Activated gamma-delta T cell (primary cell): ENCODE results near the gene SMYD3.
"Not testable (repeated sequence)": the region's sequence is repeated elsewhere in the genome, so short reads cannot be mapped to it uniquely, and the experiment has no call there.

ENCODE experiments used
- DNase-seq: peaks from one replicate; lab custom pipeline; 2025; lab: John Stamatoyannopoulos, UW

Gene SMYD3

GRCh38 chr1:246417152-246417812 is 89.8 kb downstream of the SMYD3 start:
- no peak for DNase-seq

- no peak for DNase-seq
Measured at GRCh38 chr1:246416261-246416660, 90.8 kb downstream of the SMYD3 start.

GRCh38 chr1:246415028-246415427 is 92.1 kb downstream of the SMYD3 start:
- DNase-seq: no peak

GRCh38 chr1:246413430-246413829 is 93.6 kb downstream of the SMYD3 start:
- DNase-seq: no peak

- DNase-seq: no peak
Measured at GRCh38 chr1:246404078-246404477, 103.0 kb downstream of the SMYD3 start.

GRCh38 chr1:246398126-246398813 is 108.8 kb downstream of the SMYD3 start:
- no peak for DNase-seq

GRCh38 chr1:246397046-246397445 is 110.0 kb downstream of the SMYD3 start:
- no peak for DNase-seq

GRCh38 chr1:246396322-246396721 is 110.8 kb downstream of the SMYD3 start:
- no peak for DNase-seq

- no peak for DNase-seq
Measured at GRCh38 chr1:246394121-246394520, 113.0 kb downstream of the SMYD3 start.

- no peak for DNase-seq
Measured at GRCh38 chr1:246390855-246391254, 116.2 kb downstream of the SMYD3 start.

GRCh38 chr1:246384616-246385015 is 122.5 kb downstream of the SMYD3 start:
- no peak for DNase-seq

GRCh38 chr1:246383791-246384190 is 123.3 kb downstream of the SMYD3 start:
- DNase-seq: no peak

GRCh38 chr1:246383239-246383589 is 123.9 kb downstream of the SMYD3 start:
- no peak for DNase-seq

- no peak for DNase-seq
Measured at GRCh38 chr1:246382589-246383238, 124.4 kb downstream of the SMYD3 start.

GRCh38 chr1:246381452-246381851 is 125.6 kb downstream of the SMYD3 start:
- no peak for DNase-seq

GRCh38 chr1:246377625-246378153 is 129.4 kb downstream of the SMYD3 start:
- no peak for DNase-seq

GRCh38 chr1:246373828-246374569 is 133.1 kb downstream of the SMYD3 start:
- no peak for DNase-seq

GRCh38 chr1:246372559-246372958 is 134.5 kb downstream of the SMYD3 start:
- no peak for DNase-seq

- DNase-seq: no peak
Measured at GRCh38 chr1:246367041-246367440, 140.0 kb downstream of the SMYD3 start.

- DNase-seq: no peak
Measured at GRCh38 chr1:246365708-246366107, 141.4 kb downstream of the SMYD3 start.

- DNase-seq: no peak
Measured at GRCh38 chr1:246364415-246364941, 142.6 kb downstream of the SMYD3 start.

GRCh38 chr1:246357014-246357598 is 150.0 kb downstream of the SMYD3 start:
- not testable (repeated sequence) for DNase-seq
